HepG2 (cell line): Measurements from ENCODE around the gene COL9A3. TPM values are rescaled to one million over a fixed set of nuclear protein-coding genes. Genes with fewer than 3 reads are reported as not detected.

Experiments
- CBX1 ChIP-seq: IDR thresholded peaks from one replicate; pipeline ENCODE4 v1.6.1; 2016; ENCODE audit warnings: antibody characterized with exemption, low read depth
- CCAR2 ChIP-seq: fragments of 200-400 bp; formaldehyde crosslinking; optimal IDR thresholded peaks from 2 replicates; pipeline ENCODE3; 2018; ENCODE audit warnings: low read depth, mild to moderate bottlenecking, low read length, moderate library complexity
- HNRNPK ChIP-seq: fragments of 200-400 bp; formaldehyde crosslinking; IDR thresholded peaks from 2 replicates; pipeline ENCODE4 v1.6.1; 2018; ENCODE audit warnings: low read length, low read depth, moderate library complexity, mild to moderate bottlenecking; ENCODE audit not compliant: poor library complexity, severe bottlenecking
- NFKBIZ ChIP-seq: IDR thresholded peaks from 2 replicates; pipeline ENCODE4 v1.6.1; 2018; ENCODE audit warnings: missing genetic modification reagents, missing compliant biosample characterization
- NFYC ChIP-seq: IDR thresholded peaks from 2 replicates; pipeline ENCODE4 v1.6.1; 2016; ENCODE audit warnings: missing genetic modification reagents, missing compliant biosample characterization
- PHF5A ChIP-seq: IDR thresholded peaks from one replicate; pipeline ENCODE4 v1.6.1; 2018; ENCODE audit warnings: low read depth, missing genetic modification reagents; ENCODE audit not compliant: unreplicated experiment
- ZNF747 ChIP-seq: sonication (generic); formaldehyde crosslinking; IDR thresholded peaks from 2 replicates; pipeline ENCODE4 v1.8.1; 2023; ENCODE audit warnings: missing genetic modification reagents, mild to moderate bottlenecking, borderline replicate concordance
- polyA plus RNA-seq, 8 experiments: library from polyadenylated mRNA; depleted of rRNA in 3 of 8; stranded (reverse) in 7 of 8; unstranded in 1 of 8; fragments of >200 nt; fragmentation: Illumina TruSeq in 4 of 8; extraction: Trizol in 4 of 8; gene quantifications; 2 replicates each; pipeline versions ENCODE4 v1.2.1 to v1.2.3, GENCODE V29; 2011 to 2016; ENCODE audit warnings: low read depth in 4 of 8, missing spikeins in 1 of 8, mixed read lengths in 1 of 8; ENCODE audit not compliant: insufficient read depth in 1 of 8
- total RNA-seq, 5 experiments: library from RNA; depleted of rRNA; stranded (reverse); fragments of >200 nt; fragmentation: Illumina TruSeq; extraction: Trizol; gene quantifications; 2 replicates each; pipeline ENCODE4 v1.2.3, GENCODE V29; 2016; ENCODE audit warnings: low read depth in 1 of 5
- TF ChIP-seq, protein P1 (sequence below): sonication (generic); formaldehyde crosslinking; IDR thresholded peaks from 2 replicates; pipeline ENCODE4 v1.5.0; 2020; ENCODE audit warnings: missing genetic modification reagents
- TF ChIP-seq, protein P2 (sequence below): sonication (generic); formaldehyde crosslinking; IDR thresholded peaks from 2 replicates; pipeline ENCODE4 v1.5.1; 2020; ENCODE audit warnings: mild to moderate bottlenecking, missing genetic modification reagents
- TF ChIP-seq, protein P3 (sequence below): sonication (generic); formaldehyde crosslinking; IDR thresholded peaks from 2 replicates; pipeline ENCODE4 v1.4.0; 2020; ENCODE audit warnings: mild to moderate bottlenecking, missing genetic modification reagents, borderline replicate concordance
- TF ChIP-seq, protein P4 (sequence below): sonication (generic); formaldehyde crosslinking; IDR thresholded peaks from 2 replicates; pipeline ENCODE4 v1.5.0; 2020; ENCODE audit warnings: mild to moderate bottlenecking, low read depth, missing genetic modification reagents, borderline replicate concordance
- TF ChIP-seq, protein P5 (sequence below): sonication (generic); formaldehyde crosslinking; IDR thresholded peaks from 2 replicates; pipeline ENCODE4 v1.8.1; 2023; ENCODE audit warnings: mild to moderate bottlenecking, moderate library complexity, missing genetic modification reagents
- TF ChIP-seq, protein P6 (sequence below): sonication (generic); formaldehyde crosslinking; IDR thresholded peaks from 2 replicates; pipeline ENCODE4 v1.5.0; 2020; ENCODE audit warnings: missing genetic modification reagents
- TF ChIP-seq, protein P7 (sequence below): sonication (generic); formaldehyde crosslinking; IDR thresholded peaks from 2 replicates; pipeline ENCODE4 v1.8.1; 2023; ENCODE audit warnings: mild to moderate bottlenecking, inconsistent platforms, moderate library complexity, missing genetic modification reagents, borderline replicate concordance

COL9A3 gene
- total and polyA plus RNA-seq, 2 of the 13 experiments (the other 11 are each of a cell fraction or from before 2014, with no cell fraction given): 155 to 204 TPM

DNA sequence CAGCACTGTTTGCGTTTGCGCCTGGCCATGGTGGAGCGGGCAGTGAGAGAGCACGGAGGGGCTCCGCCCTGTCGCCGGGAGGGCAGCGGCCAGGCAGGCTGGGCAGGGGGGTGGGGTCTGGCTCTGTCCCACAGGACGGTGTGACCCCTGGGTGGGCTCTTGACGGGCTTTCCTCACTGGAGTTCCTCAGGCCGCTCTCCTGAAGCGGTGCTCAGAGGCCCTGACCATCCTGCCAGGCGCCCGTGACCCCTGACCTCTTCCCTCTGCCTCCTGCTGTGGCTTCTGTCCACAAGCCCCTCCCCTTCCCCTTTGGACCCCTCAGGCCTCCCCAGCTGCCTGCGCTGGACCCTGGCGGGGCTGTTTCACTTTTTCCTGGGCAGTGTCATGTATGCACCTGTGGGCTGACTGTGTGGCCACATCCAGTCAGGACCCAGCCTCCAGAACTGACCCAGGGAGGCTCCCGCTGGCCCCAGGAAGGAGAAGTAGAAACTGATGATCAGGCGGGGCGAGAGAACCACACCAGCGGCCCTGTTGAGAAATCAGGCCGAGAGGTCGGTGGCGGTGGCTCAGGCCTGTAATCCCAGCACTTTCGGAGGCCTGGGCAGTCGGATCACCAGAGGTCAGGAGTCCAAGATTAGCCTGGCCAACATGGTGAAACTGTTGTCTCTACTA is 11.0 kb upstream of the COL9A3 start (continued):
- TF ChIP-seq HNRNPK (peak; percentile 47), NFYC (CRISPR knock-in tag) (0 out of 2 replicates have a peak, but pooled peaks have one; percentile 9), CCAR2 (no peak), NFKBIZ (CRISPR knock-in tag) (no peak; the same call in 1 of the 2 replicates), CBX1 (peak; percentile 69), ZNF747 (no peak; the same call in 1 of the 2 replicates), PHF5A (CRISPR knock-in tag) (no peak)
- TF ChIP-seq, protein P1, sequence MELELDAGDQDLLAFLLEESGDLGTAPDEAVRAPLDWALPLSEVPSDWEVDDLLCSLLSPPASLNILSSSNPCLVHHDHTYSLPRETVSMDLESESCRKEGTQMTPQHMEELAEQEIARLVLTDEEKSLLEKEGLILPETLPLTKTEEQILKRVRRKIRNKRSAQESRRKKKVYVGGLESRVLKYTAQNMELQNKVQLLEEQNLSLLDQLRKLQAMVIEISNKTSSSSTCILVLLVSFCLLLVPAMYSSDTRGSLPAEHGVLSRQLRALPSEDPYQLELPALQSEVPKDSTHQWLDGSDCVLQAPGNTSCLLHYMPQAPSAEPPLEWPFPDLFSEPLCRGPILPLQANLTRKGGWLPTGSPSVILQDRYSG: peak; percentile 77; the same call in 1 of the 2 replicates
- TF ChIP-seq, protein P2, sequence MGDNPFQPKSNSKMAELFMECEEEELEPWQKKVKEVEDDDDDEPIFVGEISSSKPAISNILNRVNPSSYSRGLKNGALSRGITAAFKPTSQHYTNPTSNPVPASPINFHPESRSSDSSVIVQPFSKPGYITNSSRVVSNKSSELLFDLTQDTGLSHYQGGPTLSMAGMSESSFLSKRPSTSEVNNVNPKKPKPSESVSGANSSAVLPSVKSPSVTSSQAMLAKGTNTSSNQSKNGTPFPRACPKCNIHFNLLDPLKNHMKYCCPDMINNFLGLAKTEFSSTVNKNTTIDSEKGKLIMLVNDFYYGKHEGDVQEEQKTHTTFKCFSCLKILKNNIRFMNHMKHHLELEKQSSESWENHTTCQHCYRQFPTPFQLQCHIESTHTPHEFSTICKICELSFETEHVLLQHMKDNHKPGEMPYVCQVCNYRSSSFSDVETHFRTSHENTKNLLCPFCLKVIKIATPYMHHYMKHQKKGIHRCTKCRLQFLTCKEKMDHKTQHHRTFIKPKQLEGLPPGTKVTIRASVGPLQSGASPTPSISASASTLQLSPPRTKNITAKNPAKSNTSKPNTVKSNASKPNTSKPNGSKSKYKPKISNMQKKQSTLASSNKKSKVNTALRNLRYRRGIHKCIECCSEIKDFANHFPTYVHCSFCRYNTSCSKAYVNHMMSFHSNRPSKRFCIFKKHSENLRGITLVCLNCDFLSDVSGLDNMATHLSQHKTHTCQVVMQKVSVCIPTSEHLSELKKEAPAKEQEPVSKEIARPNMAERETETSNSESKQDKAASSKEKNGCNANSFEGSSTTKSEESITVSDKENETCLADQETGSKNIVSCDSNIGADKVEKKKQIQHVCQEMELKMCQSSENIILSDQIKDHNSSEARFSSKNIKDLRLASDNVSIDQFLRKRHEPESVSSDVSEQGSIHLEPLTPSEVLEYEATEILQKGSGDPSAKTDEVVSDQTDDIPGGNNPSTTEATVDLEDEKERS (CRISPR knock-in tag): no peak
- TF ChIP-seq, protein P3, sequence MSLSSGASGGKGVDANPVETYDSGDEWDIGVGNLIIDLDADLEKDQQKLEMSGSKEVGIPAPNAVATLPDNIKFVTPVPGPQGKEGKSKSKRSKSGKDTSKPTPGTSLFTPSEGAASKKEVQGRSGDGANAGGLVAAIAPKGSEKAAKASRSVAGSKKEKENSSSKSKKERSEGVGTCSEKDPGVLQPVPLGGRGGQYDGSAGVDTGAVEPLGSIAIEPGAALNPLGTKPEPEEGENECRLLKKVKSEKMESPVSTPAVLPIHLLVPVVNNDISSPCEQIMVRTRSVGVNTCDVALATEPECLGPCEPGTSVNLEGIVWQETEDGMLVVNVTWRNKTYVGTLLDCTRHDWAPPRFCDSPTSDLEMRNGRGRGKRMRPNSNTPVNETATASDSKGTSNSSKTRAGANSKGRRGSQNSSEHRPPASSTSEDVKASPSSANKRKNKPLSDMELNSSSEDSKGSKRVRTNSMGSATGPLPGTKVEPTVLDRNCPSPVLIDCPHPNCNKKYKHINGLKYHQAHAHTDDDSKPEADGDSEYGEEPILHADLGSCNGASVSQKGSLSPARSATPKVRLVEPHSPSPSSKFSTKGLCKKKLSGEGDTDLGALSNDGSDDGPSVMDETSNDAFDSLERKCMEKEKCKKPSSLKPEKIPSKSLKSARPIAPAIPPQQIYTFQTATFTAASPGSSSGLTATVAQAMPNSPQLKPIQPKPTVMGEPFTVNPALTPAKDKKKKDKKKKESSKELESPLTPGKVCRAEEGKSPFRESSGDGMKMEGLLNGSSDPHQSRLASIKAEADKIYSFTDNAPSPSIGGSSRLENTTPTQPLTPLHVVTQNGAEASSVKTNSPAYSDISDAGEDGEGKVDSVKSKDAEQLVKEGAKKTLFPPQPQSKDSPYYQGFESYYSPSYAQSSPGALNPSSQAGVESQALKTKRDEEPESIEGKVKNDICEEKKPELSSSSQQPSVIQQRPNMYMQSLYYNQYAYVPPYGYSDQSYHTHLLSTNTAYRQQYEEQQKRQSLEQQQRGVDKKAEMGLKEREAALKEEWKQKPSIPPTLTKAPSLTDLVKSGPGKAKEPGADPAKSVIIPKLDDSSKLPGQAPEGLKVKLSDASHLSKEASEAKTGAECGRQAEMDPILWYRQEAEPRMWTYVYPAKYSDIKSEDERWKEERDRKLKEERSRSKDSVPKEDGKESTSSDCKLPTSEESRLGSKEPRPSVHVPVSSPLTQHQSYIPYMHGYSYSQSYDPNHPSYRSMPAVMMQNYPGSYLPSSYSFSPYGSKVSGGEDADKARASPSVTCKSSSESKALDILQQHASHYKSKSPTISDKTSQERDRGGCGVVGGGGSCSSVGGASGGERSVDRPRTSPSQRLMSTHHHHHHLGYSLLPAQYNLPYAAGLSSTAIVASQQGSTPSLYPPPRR (CRISPR knock-in tag): peak; percentile 83
- TF ChIP-seq, protein P4, sequence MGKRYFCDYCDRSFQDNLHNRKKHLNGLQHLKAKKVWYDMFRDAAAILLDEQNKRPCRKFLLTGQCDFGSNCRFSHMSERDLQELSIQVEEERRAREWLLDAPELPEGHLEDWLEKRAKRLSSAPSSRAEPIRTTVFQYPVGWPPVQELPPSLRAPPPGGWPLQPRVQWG (CRISPR knock-in tag): 0 out of 2 replicates have a peak, but pooled peaks have one; percentile 76
- TF ChIP-seq, protein P5, sequence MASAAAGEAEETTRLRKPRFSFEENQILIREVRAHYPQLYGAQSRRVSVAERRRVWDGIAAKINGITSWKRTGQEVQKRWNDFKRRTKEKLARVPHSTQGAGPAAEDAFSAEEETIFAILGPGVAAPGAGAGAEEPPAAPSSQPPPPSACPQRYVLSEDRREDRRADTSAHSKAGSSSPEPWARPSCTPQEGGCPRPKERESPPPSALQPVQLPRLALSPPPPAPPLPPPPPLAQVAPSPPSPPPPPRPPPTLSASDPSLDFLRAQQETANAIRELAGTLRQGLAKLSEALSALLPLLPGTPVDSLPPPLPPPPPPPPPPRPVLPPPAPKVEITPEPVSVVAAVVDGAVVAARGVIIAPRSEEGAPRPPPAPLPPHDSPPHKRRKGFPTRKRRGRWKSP: peak; percentile 94
- TF ChIP-seq, protein P6, sequence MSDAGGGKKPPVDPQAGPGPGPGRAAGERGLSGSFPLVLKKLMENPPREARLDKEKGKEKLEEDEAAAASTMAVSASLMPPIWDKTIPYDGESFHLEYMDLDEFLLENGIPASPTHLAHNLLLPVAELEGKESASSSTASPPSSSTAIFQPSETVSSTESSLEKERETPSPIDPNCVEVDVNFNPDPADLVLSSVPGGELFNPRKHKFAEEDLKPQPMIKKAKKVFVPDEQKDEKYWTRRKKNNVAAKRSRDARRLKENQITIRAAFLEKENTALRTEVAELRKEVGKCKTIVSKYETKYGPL (CRISPR knock-in tag): no peak; the same call in 1 of the 2 replicates
- TF ChIP-seq, protein P7, sequence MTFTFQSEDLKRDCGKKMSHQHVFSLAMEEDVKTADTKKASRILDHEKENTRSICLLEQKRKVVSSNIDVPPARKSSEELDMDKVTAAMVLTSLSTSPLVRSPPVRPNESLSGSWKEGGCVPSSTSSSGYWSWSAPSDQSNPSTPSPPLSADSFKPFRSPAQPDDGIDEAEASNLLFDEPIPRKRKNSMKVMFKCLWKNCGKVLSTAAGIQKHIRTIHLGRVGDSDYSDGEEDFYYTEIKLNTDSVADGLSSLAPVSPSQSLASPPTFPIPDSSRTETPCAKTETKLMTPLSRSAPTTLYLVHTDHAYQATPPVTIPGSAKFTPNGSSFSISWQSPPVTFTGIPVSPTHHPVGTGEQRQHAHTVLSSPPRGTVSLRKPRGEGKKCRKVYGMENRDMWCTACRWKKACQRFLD (CRISPR knock-in tag): peak; percentile 23; the same call in 1 of the 2 replicates
